ENCODE data around the gene WDR90. TPM values are rescaled to one million over a fixed set of nuclear protein-coding genes. Genes with fewer than 3 reads are reported as not detected.

WDR90 gene
- polyA plus RNA-seq, 1 donor (not counting 4 experiments of a cell fraction or from before 2014, with no cell fraction given) = 5.9 TPM

DNA sequence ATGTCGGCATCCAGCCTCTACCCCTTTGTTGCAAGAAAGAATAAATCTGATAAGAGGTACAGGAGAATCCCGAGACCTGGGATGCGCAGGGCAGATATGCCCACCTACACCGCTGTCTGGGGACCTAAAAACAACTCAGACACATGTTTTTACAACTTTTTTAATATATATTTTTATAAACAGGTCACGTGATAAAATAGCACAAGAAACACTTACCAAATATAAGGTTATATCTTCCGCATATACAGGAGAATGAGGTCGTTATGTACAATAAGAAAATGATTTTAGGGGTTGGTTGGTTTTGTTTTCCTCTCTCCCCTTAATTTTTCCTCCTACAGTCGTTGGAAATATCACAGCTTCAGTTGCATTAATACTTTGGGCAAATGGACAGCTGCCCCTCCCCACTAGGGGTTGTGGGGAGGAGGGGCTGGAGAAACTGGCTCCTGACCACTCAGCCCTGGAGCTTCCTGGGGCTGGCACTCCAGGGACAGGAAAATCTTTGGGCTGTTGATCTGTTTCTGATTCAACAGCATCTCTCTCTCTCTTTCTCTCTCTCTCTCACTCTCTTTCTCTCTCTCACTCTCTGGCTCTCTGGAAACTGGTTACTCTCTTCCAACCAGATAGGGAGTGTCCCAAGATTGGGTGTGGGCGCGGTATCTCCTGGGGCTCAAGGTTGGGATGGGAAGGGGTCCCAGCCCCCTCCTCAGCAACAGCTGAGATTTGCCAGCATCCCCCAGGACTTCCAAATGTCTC, 43.4 kb downstream of the WDR90 start:
- no peak overlapping the region for H3K4me2 ChIP-seq (ENCODE audit: control insufficient read depth, extremely low read depth, insufficient read depth, low read depth, low read length)
- no peak for FAIRE-seq
- no peak for DNase-seq (ENCODE audit: low read depth, low spot score)
- H3K9me1 ChIP-seq (ENCODE audit: control insufficient read depth, extremely low read depth, insufficient read depth, low read length) = no peaks in the 10 kb centered on the region
- peaks cover 0 to 2% of the 10 kb centered on the region in 2 experiments for H3K36me3 ChIP-seq (ENCODE audit: control insufficient read depth in 2 of 2, extremely low read depth in 1 of 2, insufficient read depth in 2 of 2, low read length in 2 of 2)
- no peaks in the 10 kb centered on the region for H4K20me1 ChIP-seq (ENCODE audit: control insufficient read depth, extremely low read depth, insufficient read depth, low read length)
- TF ChIP-seq EZH2 (IDR thresholded peaks at IDR 0.05; ENCODE audit: low read length) (no peak), CTCF (optimal IDR thresholded peaks at IDR 0.05 in 1 of 3, IDR thresholded peaks at IDR 0.05 in 1 of 3, conservative IDR thresholded peaks at IDR 0.05 in 1 of 3; ENCODE audit: extremely low read depth in 1 of 3, insufficient read depth in 2 of 3, low read length in 3 of 3) (no peak)
- no peaks in the 10 kb centered on the region for H3K9me3 ChIP-seq (ENCODE audit: control insufficient read depth, low read depth, low read length)
- peaks cover 5% of the 10 kb centered on the region for H3K79me2 ChIP-seq (ENCODE audit: control insufficient read depth, insufficient read depth, low read length)
- peaks cover 12% of the 10 kb centered on the region for H3K4me1 ChIP-seq (ENCODE audit: control insufficient read depth, extremely low read depth, insufficient read depth, low read length)
- no peak overlapping the region for H3K9ac ChIP-seq (ENCODE audit: control insufficient read depth, extremely low read depth, insufficient read depth, low read length)
- no peak overlapping the region for H3K27ac ChIP-seq (ENCODE audit: control insufficient read depth, insufficient read depth, low read length)
- dilution Hi-C loops (cut with MboI; ENCODE audit: extremely low pct_ligation_motif_present, low sequenced_read_pairs) = no loop called here
- H3K4me3 ChIP-seq (ENCODE audit: control insufficient read depth in 2 of 3, extremely low read depth in 1 of 3, insufficient read depth in 2 of 3, low read depth in 1 of 3, low read length in 3 of 3) = no peak overlapping the region
- no peak overlapping the region for H2AFZ ChIP-seq (ENCODE audit: control insufficient read depth, low read length)
- H3K27me3 ChIP-seq (ENCODE audit: control insufficient read depth, extremely low read depth, insufficient read depth, low read length) = peaks cover 50% of the 10 kb centered on the region

- H3K9ac ChIP-seq (ENCODE audit: control insufficient read depth, extremely low read depth, insufficient read depth, low read length) = no peak overlapping the region
- no peaks in the 10 kb centered on the region for H3K36me3 ChIP-seq (ENCODE audit: control insufficient read depth in 2 of 2, extremely low read depth in 1 of 2, insufficient read depth in 2 of 2, low read length in 2 of 2)
- no peak for DNase-seq (ENCODE audit: low read depth, low spot score)
- H2AFZ ChIP-seq (ENCODE audit: control insufficient read depth, low read length) = no peak overlapping the region
- FAIRE-seq = no peak
- no peak overlapping the region for H3K27ac ChIP-seq (ENCODE audit: control insufficient read depth, insufficient read depth, low read length)
- H3K9me3 ChIP-seq (ENCODE audit: control insufficient read depth, low read depth, low read length) = no peaks in the 10 kb centered on the region
- H4K20me1 ChIP-seq (ENCODE audit: control insufficient read depth, extremely low read depth, insufficient read depth, low read length) = no peaks in the 10 kb centered on the region
- no peaks in the 10 kb centered on the region for H3K9me1 ChIP-seq (ENCODE audit: control insufficient read depth, extremely low read depth, insufficient read depth, low read length)
- dilution Hi-C loops (cut with MboI; ENCODE audit: extremely low pct_ligation_motif_present, low sequenced_read_pairs) = no loop called here
- H3K4me3 ChIP-seq (ENCODE audit: control insufficient read depth in 2 of 3, extremely low read depth in 1 of 3, insufficient read depth in 2 of 3, low read depth in 1 of 3, low read length in 3 of 3) = no peak overlapping the region
- no peak overlapping the region for H3K4me2 ChIP-seq (ENCODE audit: control insufficient read depth, extremely low read depth, insufficient read depth, low read depth, low read length)
- peaks cover 50% of the 10 kb centered on the region for H3K27me3 ChIP-seq (ENCODE audit: control insufficient read depth, extremely low read depth, insufficient read depth, low read length)
- TF ChIP-seq CTCF (optimal IDR thresholded peaks at IDR 0.05 in 1 of 3, IDR thresholded peaks at IDR 0.05 in 1 of 3, conservative IDR thresholded peaks at IDR 0.05 in 1 of 3; ENCODE audit: extremely low read depth in 1 of 3, insufficient read depth in 2 of 3, low read length in 3 of 3) = no peak
- peak; percentile 80 for TF ChIP-seq EZH2 (IDR thresholded peaks at IDR 0.05; ENCODE audit: low read length)
- H3K79me2 ChIP-seq (ENCODE audit: control insufficient read depth, insufficient read depth, low read length) = peaks cover 5% of the 10 kb centered on the region
- peaks cover 12% of the 10 kb centered on the region for H3K4me1 ChIP-seq (ENCODE audit: control insufficient read depth, extremely low read depth, insufficient read depth, low read length)
These were observed 44.2 kb downstream of the WDR90 start for GRCh38 chr16:693364-693763.

All from keratinocyte (primary cell).